ENCODE data around the gene CUL5. TPM values are rescaled to one million over a fixed set of nuclear protein-coding genes. Genes with fewer than 3 reads are reported as not detected.

Gene CUL5
- total RNA-seq, 1 experiment from 2014 or later = 37.0 TPM

- no peaks in the 10 kb centered on the region for H3K27me3 ChIP-seq (ENCODE audit: low read length)
- H2AFZ ChIP-seq (ENCODE audit: low read length) = no peak overlapping the region
- ChIA-PET POLR2A (ENCODE audit: unreplicated experiment) (no interaction called here), CTCF (no interaction called here)
- H3K4me3 ChIP-seq (ENCODE audit: low read length) = no peak overlapping the region
- intact Hi-C loops (cut with micrococcal nuclease) = loop anchor here (5.0 kb wide), 1 partner anchor 520 kb away; no protein-coding TSS in a partner anchor
- H3K27ac ChIP-seq (ENCODE audit: low read length) = no peak overlapping the region
- no peaks in the 10 kb centered on the region for H3F3A ChIP-seq (ENCODE audit: low read length, unreplicated experiment)
- no peaks in the 10 kb centered on the region for H4K20me1 ChIP-seq (ENCODE audit: low read length)
- no peaks in the 10 kb centered on the region for H3K79me2 ChIP-seq (ENCODE audit: low read length)
- H3K4me2 ChIP-seq (ENCODE audit: low read length) = no peak overlapping the region
- DNase-seq = no peak
- no peaks in the 10 kb centered on the region for H3K9me2 ChIP-seq (replicated peaks; ENCODE audit: low read length)
- H3K36me3 ChIP-seq (ENCODE audit: low read depth, low read length) = peaks cover 32% of the 10 kb centered on the region
- no peak for TF ChIP-seq EZH2 (IDR thresholded peaks at IDR 0.05; ENCODE audit: low read length, unreplicated experiment)
- TF ChIP-seq CTCF (conservative IDR thresholded peaks at IDR 0.05; ENCODE audit: low read depth, low read length) = no peak
- TF ChIP-seq EZH2phosphoT487 (IDR thresholded peaks at IDR 0.05; ENCODE audit: borderline replicate concordance, low read length) = no peak
- H3K9ac ChIP-seq (ENCODE audit: low read length) = no peak overlapping the region
- no peaks in the 10 kb centered on the region for H3K9me3 ChIP-seq (ENCODE audit: low read length)
- 0 out of 2 replicates have a peak, but pooled peaks cover 3% of the 10 kb centered on the region for H3K4me1 ChIP-seq (ENCODE audit: insufficient read depth, low read length)
- ATAC-seq = no peak
- no TSS peak for BruUV-seq (replicated peaks)
Observed at GRCh38 chr11:108137212-108137611, 128.5 kb downstream of the CUL5 start.

DNA sequence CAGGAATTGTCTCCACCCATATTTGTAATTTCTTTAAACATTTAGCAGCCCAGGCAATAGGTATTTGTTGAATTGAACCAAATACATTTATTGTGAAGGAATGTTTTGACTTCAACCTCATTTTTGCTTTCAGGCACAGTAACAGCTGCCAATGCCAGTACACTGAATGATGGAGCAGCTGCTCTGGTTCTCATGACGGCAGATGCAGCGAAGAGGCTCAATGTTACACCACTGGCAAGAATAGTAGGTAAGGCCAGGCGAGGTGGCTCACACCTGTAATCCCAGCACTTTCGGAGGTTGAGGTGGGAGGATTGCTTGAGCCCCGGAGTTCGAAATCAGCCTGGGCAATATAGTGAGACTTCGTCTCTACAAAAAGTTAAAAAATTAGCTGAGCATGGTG is 133.6 kb downstream of the CUL5 start:
- H3K9me3 ChIP-seq (ENCODE audit: low read length) = no peaks in the 10 kb centered on the region
- no peak overlapping the region for H3K4me2 ChIP-seq (ENCODE audit: low read length)
- H3K27ac ChIP-seq (ENCODE audit: low read length) = no peak overlapping the region
- DNase-seq (no peak), ATAC-seq (no peak)
- H2AFZ ChIP-seq (ENCODE audit: low read length) = no peak overlapping the region
- peaks cover 36% of the 10 kb centered on the region for H3K36me3 ChIP-seq (ENCODE audit: low read depth, low read length)
- no peaks in the 10 kb centered on the region for H4K20me1 ChIP-seq (ENCODE audit: low read length)
- TF ChIP-seq CTCF (conservative IDR thresholded peaks at IDR 0.05; ENCODE audit: low read depth, low read length) (no peak), EZH2phosphoT487 (IDR thresholded peaks at IDR 0.05; ENCODE audit: borderline replicate concordance, low read length) (no peak), EZH2 (IDR thresholded peaks at IDR 0.05; ENCODE audit: low read length, unreplicated experiment) (no peak)
- H3K9me2 ChIP-seq (replicated peaks; ENCODE audit: low read length) = no peaks in the 10 kb centered on the region
- H3K4me3 ChIP-seq (ENCODE audit: low read length) = no peak overlapping the region
- ChIA-PET POLR2A (ENCODE audit: unreplicated experiment) (no interaction called here), CTCF (no interaction called here)
- BruUV-seq (replicated peaks) = no TSS peak
- H3K79me2 ChIP-seq (ENCODE audit: low read length) = no peaks in the 10 kb centered on the region
- H3F3A ChIP-seq (ENCODE audit: low read length, unreplicated experiment) = no peaks in the 10 kb centered on the region
- no peaks in the 10 kb centered on the region for H3K27me3 ChIP-seq (ENCODE audit: low read length)
- intact Hi-C loops (cut with micrococcal nuclease) = no loop called here
- no peaks in the 10 kb centered on the region for H3K4me1 ChIP-seq (ENCODE audit: insufficient read depth, low read length)
- H3K9ac ChIP-seq (ENCODE audit: low read length) = no peak overlapping the region

DNA sequence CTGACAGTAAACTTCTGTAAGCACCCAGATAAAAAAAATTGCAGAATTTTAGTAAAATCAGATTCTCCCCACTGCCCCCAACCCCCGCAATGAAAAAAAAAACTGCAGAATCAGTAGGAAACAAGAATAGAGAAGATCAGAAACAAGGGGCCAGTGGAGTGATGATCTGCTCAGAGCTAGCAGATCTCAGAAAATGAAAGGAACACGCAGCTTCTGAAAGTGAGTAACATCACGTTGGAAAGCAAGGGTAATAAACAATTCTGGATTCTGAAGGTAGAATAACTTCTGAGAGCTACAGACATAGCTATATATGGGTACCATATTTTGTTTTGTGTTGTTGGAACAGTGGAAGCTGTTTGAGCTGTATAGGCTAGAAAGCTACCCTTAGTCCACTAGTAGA is 135.9 kb downstream of the CUL5 start:
- Histone ChIP-seq H3K79me2 (ENCODE audit: low read length) (no peaks in the 10 kb centered on the region), H3K27me3 (ENCODE audit: low read length) (no peaks in the 10 kb centered on the region), H3K4me3 (ENCODE audit: low read length) (no peak overlapping the region), H3K9me2 (replicated peaks; ENCODE audit: low read length) (no peaks in the 10 kb centered on the region), H4K20me1 (ENCODE audit: low read length) (no peaks in the 10 kb centered on the region), H3K4me2 (ENCODE audit: low read length) (no peak overlapping the region), H3K36me3 (ENCODE audit: low read depth, low read length) (peaks cover 38% of the 10 kb centered on the region), H3K9ac (ENCODE audit: low read length) (no peak overlapping the region), H3K9me3 (ENCODE audit: low read length) (no peaks in the 10 kb centered on the region), H3K4me1 (ENCODE audit: insufficient read depth, low read length) (no peaks in the 10 kb centered on the region), H2AFZ (ENCODE audit: low read length) (no peak overlapping the region), H3F3A (ENCODE audit: low read length, unreplicated experiment) (no peaks in the 10 kb centered on the region), H3K27ac (ENCODE audit: low read length) (no peak overlapping the region)
- ChIA-PET POLR2A (ENCODE audit: unreplicated experiment) (no interaction called here), CTCF (no interaction called here)
- intact Hi-C loops (cut with micrococcal nuclease) = no loop called here
- TF ChIP-seq EZH2 (IDR thresholded peaks at IDR 0.05; ENCODE audit: low read length, unreplicated experiment) (no peak), EZH2phosphoT487 (IDR thresholded peaks at IDR 0.05; ENCODE audit: borderline replicate concordance, low read length) (no peak), CTCF (conservative IDR thresholded peaks at IDR 0.05; ENCODE audit: low read depth, low read length) (no peak)
- ATAC-seq (no peak), DNase-seq (no peak)
- no TSS peak for BruUV-seq (replicated peaks)

All from PC-3 (cell line).